Progenitor cell of endocrine pancreas (in vitro differentiated cells): Measurements from ENCODE around the gene GFRA1. TPM values are rescaled to one million over a fixed set of nuclear protein-coding genes. Genes with fewer than 3 reads are reported as not detected.

Experiments
- DNase-seq: peaks from one replicate; pipeline ENCODE4 v3.0.0; 2021; ENCODE audit warnings: low spot score; ENCODE audit not compliant: unreplicated experiment
- H3K27ac Mint-ChIP-seq: 2 replicates; pipeline ENCODE4 v1.8.0; 2021; ENCODE audit warnings: mild to moderate bottlenecking, moderate library complexity, mixed read lengths
- H3K27me3 Mint-ChIP-seq: 2 replicates; pipeline ENCODE4 v1.8.0; 2021; ENCODE audit warnings: mixed read lengths
- H3K36me3 Mint-ChIP-seq: 2 replicates; pipeline ENCODE4 v1.8.0; 2022; ENCODE audit warnings: mixed read lengths; ENCODE audit not compliant: insufficient read depth
- H3K4me1 Mint-ChIP-seq: 2 replicates; pipeline ENCODE4 v1.8.0; 2021; ENCODE audit warnings: low read depth, mixed read lengths
- H3K4me3 Mint-ChIP-seq: 2 replicates; pipeline ENCODE4 v1.8.0; 2021; ENCODE audit warnings: low read depth, mild to moderate bottlenecking, moderate library complexity, mixed read lengths
- H3K9me3 Mint-ChIP-seq: 2 replicates; pipeline ENCODE4 v1.8.0; 2021; ENCODE audit warnings: low read depth, mixed read lengths
- CTCF ChIP-seq: fragments of 200-600 bp; sonication (generic); IDR thresholded peaks from one replicate; pipeline ENCODE4 v1.5.0; 2021; ENCODE audit warnings: antibody characterized with exemption, mild to moderate bottlenecking; ENCODE audit not compliant: unreplicated experiment
- total RNA-seq: library from RNA; stranded (reverse); gene quantifications from 2 replicates; pipeline ENCODE4 v1.2.1, GENCODE V29; 2021

The GFRA1 gene
- total RNA-seq, 1 donor from 2014 or later: 8.7 TPM

- Mint-ChIP-seq H3K4me1 (peaks cover 7% of the 10 kb centered on the region), H3K9me3 (no peaks in the 10 kb centered on the region), H3K27me3 (no peaks in the 10 kb centered on the region), H3K36me3 (no peaks in the 10 kb centered on the region), H3K27ac (no peak overlapping the region), H3K4me3 (no peak overlapping the region)
- DNase-seq: no peak
- no peak for TF ChIP-seq CTCF
These were observed 72.0 kb downstream of the GFRA1 start for GRCh38 chr10:116201011-116201410.

- Mint-ChIP-seq H3K4me3 (no peak overlapping the region), H3K27ac (no peak overlapping the region), H3K36me3 (peaks cover 2% of the 10 kb centered on the region), H3K27me3 (no peaks in the 10 kb centered on the region), H3K9me3 (peaks cover 3% of the 10 kb centered on the region), H3K4me1 (peaks cover 8% of the 10 kb centered on the region)
- TF ChIP-seq CTCF: no peak
- no peak for DNase-seq
These were observed 74.3 kb downstream of the GFRA1 start for GRCh38 chr10:116198676-116199035.

- Mint-ChIP-seq H3K9me3 (peaks cover 3% of the 10 kb centered on the region), H3K36me3 (peaks cover 2% of the 10 kb centered on the region)
These were observed 74.9 kb downstream of the GFRA1 start for GRCh38 chr10:116197946-116198675.

GRCh38 chr10:116195583-116195982 lies 77.4 kb downstream of the GFRA1 start:
- TF ChIP-seq CTCF: no peak
- no peaks in the 10 kb centered on the region for H3K27me3 Mint-ChIP-seq
- H3K36me3 Mint-ChIP-seq: peaks cover 2% of the 10 kb centered on the region
- no peak overlapping the region for H3K4me3 Mint-ChIP-seq
- no peak overlapping the region for H3K27ac Mint-ChIP-seq
- peaks cover 11% of the 10 kb centered on the region for H3K4me1 Mint-ChIP-seq
- DNase-seq: no peak
- H3K9me3 Mint-ChIP-seq: peaks cover 3% of the 10 kb centered on the region

More at GRCh38 chr10:116197946-116198675, 74.9 kb downstream of the GFRA1 start:
- no peak for DNase-seq
- Mint-ChIP-seq H3K4me1 (peaks cover 12% of the 10 kb centered on the region), H3K4me3 (no peak overlapping the region), H3K27ac (no peak overlapping the region), H3K27me3 (no peaks in the 10 kb centered on the region)
- TF ChIP-seq CTCF: no peak

- no peak for TF ChIP-seq CTCF
- Mint-ChIP-seq H3K27me3 (no peaks in the 10 kb centered on the region), H3K9me3 (peaks cover 3% of the 10 kb centered on the region), H3K4me3 (no peak overlapping the region), H3K4me1 (peaks cover 11% of the 10 kb centered on the region), H3K27ac (no peak overlapping the region), H3K36me3 (peaks cover 2% of the 10 kb centered on the region)
- DNase-seq: no peak
These were observed 78.0 kb downstream of the GFRA1 start for GRCh38 chr10:116195039-116195438.
